COLO668 (cell line): ENCODE results near the gene ALOX5.
A peak's percentile ranks its signal among the peaks of the same experiment; 100 is the strongest.
"Not testable (repeated sequence)": the region's sequence is repeated elsewhere in the genome, so short reads cannot be mapped to it uniquely, and the experiment has no call there.

Experiments
- DNase-seq: peaks from one replicate; lab custom pipeline; 2025; ENCODE audit not compliant: unreplicated experiment; lab: John Stamatoyannopoulos, UW

The ALOX5 gene

GRCh38 chr10:45461034-45461433, 87.0 kb downstream of the ALOX5 start:
- DNase-seq = no peak

GRCh38 chr10:45463244-45464116, 89.5 kb downstream of the ALOX5 start:
- no peak for DNase-seq

- DNase-seq = peak; percentile 58
These were observed 91.0 kb downstream of the ALOX5 start for GRCh38 chr10:45464958-45465567.

- DNase-seq = no peak
These were observed 92.8 kb downstream of the ALOX5 start for GRCh38 chr10:45466784-45467183.

GRCh38 chr10:45468079-45468478, 94.1 kb downstream of the ALOX5 start:
- DNase-seq = no peak

GRCh38 chr10:45470098-45471012, 96.3 kb downstream of the ALOX5 start:
- DNase-seq = no peak

GRCh38 chr10:45471059-45471458, 97.0 kb downstream of the ALOX5 start:
- DNase-seq = no peak

GRCh38 chr10:45471531-45472310, 97.7 kb downstream of the ALOX5 start:
- DNase-seq = no peak

- no peak for DNase-seq
These were observed 99.1 kb downstream of the ALOX5 start for GRCh38 chr10:45473126-45473525.

GRCh38 chr10:45476559-45476958, 102.5 kb downstream of the ALOX5 start:
- no peak for DNase-seq

GRCh38 chr10:45480294-45480693, 106.3 kb downstream of the ALOX5 start:
- DNase-seq = no peak

- DNase-seq = not testable (repeated sequence)
These were observed 107.1 kb downstream of the ALOX5 start for GRCh38 chr10:45481100-45481499.

GRCh38 chr10:45483002-45483401, 109.0 kb downstream of the ALOX5 start:
- DNase-seq = no peak

- no peak for DNase-seq
These were observed 113.7 kb downstream of the ALOX5 start for GRCh38 chr10:45487735-45488134.

GRCh38 chr10:45488365-45488764, 114.3 kb downstream of the ALOX5 start:
- DNase-seq = no peak

GRCh38 chr10:45490277-45490676, 116.3 kb downstream of the ALOX5 start:
- no peak for DNase-seq

GRCh38 chr10:45491061-45491460, 117.0 kb downstream of the ALOX5 start:
- DNase-seq = no peak
